H1 (cell line): ENCODE measurements around the gene ZNF91. TPM values are rescaled to one million over a fixed set of nuclear protein-coding genes. Genes with fewer than 3 reads are reported as not detected.

Source experiments
- CTCF ChIA-PET: fragments of 300-600 bp; sonication (Branson Sonifier 250); formaldehyde crosslinking; loops from one replicate; lab custom pipeline; 2021; ENCODE audit not compliant: partially characterized antibody; lab: Charles Lee
- POLR2A ChIA-PET: fragments of 300-600 bp; sonication (Branson Sonifier 250); formaldehyde crosslinking; loops from one replicate; lab custom pipeline; 2021; ENCODE audit warnings: inconsistent platforms; ENCODE audit not compliant: partially characterized antibody; lab: Charles Lee
- DNase-seq, 2 experiments: peaks; one replicate each; pipeline versions ENCODE4 v3.0.0 to v3.0.0-alpha.2; 2010 to 2022; ENCODE audit warnings: low spot score in 2 of 2, low read depth in 1 of 2, mixed read lengths in 1 of 2
- FAIRE-seq: peaks from 2 replicates; lab custom pipeline; 2011; peaks lifted over from hg19 to GRCh38; lab: Jason Lieb, UNC
- H2AFZ ChIP-seq: 2 replicates; pipeline ENCODE4 v1.8.1; 2012; ENCODE audit warnings: low read length, inconsistent platforms
- H2AK5ac ChIP-seq: 2 replicates; pipeline ENCODE4 v1.6.1; 2013; ENCODE audit warnings: low read depth, low read length
- H2BK120ac ChIP-seq: replicated peaks from 2 replicates; pipeline ENCODE3; 2013; ENCODE audit warnings: low read depth, low read length, inconsistent platforms
- H2BK12ac ChIP-seq: 2 replicates; pipeline ENCODE4 v1.6.1; 2013; ENCODE audit warnings: low read depth, low read length
- H2BK15ac ChIP-seq: 2 replicates; pipeline ENCODE4 v1.6.1; 2013; ENCODE audit warnings: low read length
- H2BK20ac ChIP-seq: 2 replicates; pipeline ENCODE4 v1.6.1; 2013; ENCODE audit warnings: low read length
- H2BK5ac ChIP-seq: 2 replicates; pipeline ENCODE4 v1.6.1; 2013; ENCODE audit warnings: low read depth, low read length
- H3K14ac ChIP-seq: 2 replicates; pipeline ENCODE4 v1.6.1; 2013; ENCODE audit warnings: inconsistent platforms; ENCODE audit not compliant: insufficient read length
- H3K18ac ChIP-seq: 2 replicates; pipeline ENCODE4 v1.6.1; 2013; ENCODE audit warnings: low read length; ENCODE audit errors: extremely low read depth
- H3K23ac ChIP-seq: 2 replicates; pipeline ENCODE4 v1.6.1; 2013; ENCODE audit warnings: inconsistent platforms; ENCODE audit not compliant: insufficient read length
- H3K23me2 ChIP-seq: 2 replicates; pipeline ENCODE4 v1.6.1; 2013; ENCODE audit warnings: low read depth, low read length
- H3K27ac ChIP-seq: 2 replicates; pipeline ENCODE4 v1.6.1; 2011; ENCODE audit warnings: low read depth, low read length, inconsistent platforms
- H3K27me3 ChIP-seq, 4 experiments: replicated peaks in 1 of 4; 1 replicate in 1 of 4; 2 replicates in 3 of 4; pipeline versions ENCODE4 v1.6.1 to v1.8.1; 2011 to 2013; ENCODE audit warnings: low read length in 3 of 4, mild to moderate bottlenecking in 3 of 4, inconsistent platforms in 2 of 4, mixed read lengths in 2 of 4, moderate library complexity in 1 of 4; ENCODE audit not compliant: control insufficient read depth in 3 of 4, insufficient read depth in 3 of 4; ENCODE audit errors: extremely low read depth in 1 of 4
- H3K36me3 ChIP-seq, 4 experiments: 2 replicates each; pipeline versions ENCODE4 v1.6.1 to v1.8.1; 2011 to 2013; ENCODE audit warnings: mild to moderate bottlenecking in 4 of 4, low read length in 3 of 4, moderate library complexity in 2 of 4, control low read depth in 1 of 4, inconsistent platforms in 1 of 4; ENCODE audit not compliant: insufficient read depth in 4 of 4, control insufficient read depth in 2 of 4
- H3K4ac ChIP-seq: replicated peaks from 2 replicates; pipeline ENCODE3; 2013; ENCODE audit warnings: low read length, low read depth, mixed read lengths, inconsistent platforms; ENCODE audit not compliant: insufficient read length
- H3K4me1 ChIP-seq, 4 experiments: replicated peaks in 1 of 4; 1 replicate in 1 of 4; 2 replicates in 3 of 4; pipeline versions ENCODE4 v1.6.1 to v1.8.1; 2011 to 2013; ENCODE audit warnings: low read length in 3 of 4, inconsistent platforms in 2 of 4, mixed read lengths in 1 of 4; ENCODE audit not compliant: insufficient read depth in 4 of 4, control insufficient read depth in 3 of 4
- H3K4me2 ChIP-seq, 2 experiments: 2 replicates each; pipeline versions ENCODE4 v1.6.1 to v1.8.1; 2011 to 2013; ENCODE audit warnings: low read depth in 2 of 2, low read length in 2 of 2, control low read depth in 1 of 2, inconsistent platforms in 1 of 2, mild to moderate bottlenecking in 1 of 2; ENCODE audit not compliant: insufficient read depth in 1 of 2
- H3K4me3 ChIP-seq, 4 experiments: fragments of 200-600, 300-600 bp in 1 of 4; sonication (generic), shearing (Covaris generic), sonication (Bioruptor Twin) in 1 of 4; 2 replicates each; pipeline versions ENCODE4 v1.5.1 to v1.8.1; 2011 to 2016; ENCODE audit warnings: low read length in 4 of 4, low read depth in 3 of 4, control low read depth in 2 of 4, inconsistent platforms in 2 of 4, mild to moderate bottlenecking in 2 of 4, mixed read lengths in 1 of 4, moderate library complexity in 1 of 4; ENCODE audit not compliant: insufficient read depth in 2 of 4; ENCODE audit errors: extremely low read depth in 1 of 4
- H3K56ac ChIP-seq: replicated peaks from 2 replicates; pipeline ENCODE3; 2013; ENCODE audit warnings: low read depth, mild to moderate bottlenecking, mixed read lengths, low read length, inconsistent platforms; ENCODE audit not compliant: insufficient read length
- H3K79me1 ChIP-seq: 2 replicates; pipeline ENCODE4 v1.6.1; 2013; ENCODE audit warnings: low read depth, low read length, control low read depth
- H3K79me2 ChIP-seq, 2 experiments: 2 replicates each; pipeline versions ENCODE4 v1.6.1 to v1.8.1; 2012 to 2013; ENCODE audit warnings: low read length in 2 of 2, mild to moderate bottlenecking in 2 of 2, inconsistent platforms in 1 of 2; ENCODE audit not compliant: insufficient read depth in 2 of 2, control insufficient read depth in 1 of 2
- H3K9ac ChIP-seq, 4 experiments: replicated peaks in 1 of 4; 1 replicate in 1 of 4; 2 replicates in 3 of 4; pipeline versions ENCODE4 v1.6.1 to v1.8.1; 2011 to 2013; ENCODE audit warnings: low read depth in 3 of 4, low read length in 3 of 4, control low read depth in 2 of 4, mild to moderate bottlenecking in 2 of 4, moderate library complexity in 2 of 4, inconsistent platforms in 1 of 4; ENCODE audit errors: extremely low read depth in 1 of 4
- H3K9me3 ChIP-seq, 2 experiments: 2 replicates each; pipeline versions ENCODE4 v1.6.1 to v1.8.1; 2012 to 2013; ENCODE audit warnings: mild to moderate bottlenecking in 2 of 2, moderate library complexity in 2 of 2, control low read depth in 1 of 2, inconsistent platforms in 1 of 2, low read depth in 1 of 2, low read length in 1 of 2, mixed read lengths in 1 of 2; ENCODE audit not compliant: insufficient read depth in 2 of 2
- H4K20me1 ChIP-seq, 2 experiments: replicated peaks in 1 of 2; 2 replicates each; pipeline versions ENCODE3 to v1.8.1; 2011 to 2013; ENCODE audit warnings: inconsistent platforms in 2 of 2, low read length in 2 of 2, mild to moderate bottlenecking in 1 of 2; ENCODE audit not compliant: insufficient read depth in 2 of 2, control insufficient read depth in 1 of 2
- H4K5ac ChIP-seq: 2 replicates; pipeline ENCODE4 v1.6.1; 2013; ENCODE audit warnings: low read length, low read depth, mixed read lengths, inconsistent platforms; ENCODE audit not compliant: insufficient read length
- H4K8ac ChIP-seq: 2 replicates; pipeline ENCODE4 v1.8.0; 2013; ENCODE audit warnings: mild to moderate bottlenecking, moderate library complexity, low read length, inconsistent platforms; ENCODE audit not compliant: insufficient read depth; ENCODE audit errors: extremely low read depth
- H4K91ac ChIP-seq: replicated peaks from 2 replicates; pipeline ENCODE3; 2013; ENCODE audit warnings: low read length, mixed read lengths, inconsistent platforms; ENCODE audit not compliant: insufficient read length
- CHD1 ChIP-seq: IDR thresholded peaks from 2 replicates; pipeline ENCODE4 v1.6.1; 2012; ENCODE audit warnings: low read depth, low read length, improper control_type of control experiment
- SAP30 ChIP-seq: fragments of 300-600 bp; sonication (generic); IDR thresholded peaks from 2 replicates; pipeline ENCODE4 v1.7.1; 2012; ENCODE audit warnings: low read length, moderate library complexity, mild to moderate bottlenecking, inconsistent platforms; ENCODE audit not compliant: insufficient read depth, insufficient replicate concordance
- TAF1 ChIP-seq: IDR thresholded peaks from 2 replicates; pipeline ENCODE4 v1.6.1; 2011; ENCODE audit warnings: mild to moderate bottlenecking, low read depth, low read length
- WGBS, 2 experiments: shearing (Covaris generic) in 1 of 2; methylation state at CpG; one replicate each; pipeline versions ENCODE4 v1.1.6 to v1.1.7; 2013 to 2015; ENCODE audit warnings: low lambda C conversion rate in 2 of 2, mixed read lengths in 2 of 2, inconsistent platforms in 1 of 2, low coverage in 1 of 2, missing lambda C conversion rate in 1 of 2; ENCODE audit not compliant: insufficient replicate concordance in 2 of 2, insufficient coverage in 1 of 2, insufficient read length in 1 of 2; ENCODE audit errors: extremely low coverage in 1 of 2, missing lambda C conversion rate in 1 of 2; 5-methylcytosine and 5-hydroxymethylcytosine counted together
- polyA plus RNA-seq, 7 experiments: library from polyadenylated mRNA; depleted of rRNA in 3 of 7; stranded (reverse) in 5 of 7; unstranded in 2 of 7; fragments of >200 nt in 5 of 7; fragments of 200-250 nt in 2 of 7; gene quantifications; 1 replicate in 5 of 7; 2 replicates in 1 of 7; 4 replicates in 1 of 7; pipeline versions ENCODE4 v1.2.1 to v1.2.3, GENCODE V29; 2011 to 2013; ENCODE audit warnings: missing spikeins in 2 of 7, mixed read lengths in 2 of 7
- total RNA-seq: library from RNA; stranded (reverse); fragmentation: NEBNext Ultra II Directional; extraction: Animal tissue kit (Norgen Biotek cat#: 25700); gene quantifications from 2 replicates; pipeline ENCODE4 v1.2.1, GENCODE V29; 2021

Gene ZNF91
- total and polyA plus RNA-seq, 2 of the 8 experiments (the other 6 are each of a cell fraction or from before 2014, with no cell fraction given): 16.5 to 35.1 TPM

DNA sequence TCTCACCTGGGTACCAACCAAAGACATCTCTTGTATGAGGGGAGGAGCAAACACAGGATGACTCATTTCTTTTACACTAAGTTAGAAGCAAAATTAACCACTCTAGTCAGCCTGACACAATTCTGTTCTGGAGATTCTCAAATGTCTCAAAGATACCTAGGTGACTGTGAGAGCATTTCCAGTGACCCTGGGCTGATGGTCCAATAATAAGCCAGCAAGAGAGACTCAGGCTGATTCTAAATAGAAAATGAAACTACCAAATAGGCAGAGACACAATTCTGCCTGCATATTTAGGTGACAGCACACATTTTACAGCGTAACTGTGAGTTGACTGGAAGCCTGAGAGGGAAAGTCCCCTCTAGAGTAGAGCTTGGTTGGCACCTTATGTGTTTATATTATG is 16.3 kb downstream of the ZNF91 start:
- Histone ChIP-seq H4K5ac (no peak overlapping the region), H2BK20ac (no peak overlapping the region), H4K20me1 (peaks cover 0 to 2% of the 10 kb centered on the region in 2 experiments), H3K4ac (no peak overlapping the region), H3K18ac (no peak overlapping the region), H2AK5ac (no peak overlapping the region), H3K4me1 (no peaks in the 10 kb centered on the region), H4K91ac (no peak overlapping the region), H2AFZ (no peak overlapping the region), H3K79me1 (no peaks in the 10 kb centered on the region), H3K56ac (no peak overlapping the region), H3K9ac (no peak overlapping the region), H3K23ac (no peak overlapping the region), H2BK5ac (no peak overlapping the region), H4K8ac (no peak overlapping the region), H3K27me3 (no peaks in the 10 kb centered on the region), H3K27ac (no peak overlapping the region), H2BK120ac (no peak overlapping the region), H3K14ac (no peak overlapping the region), H3K4me2 (no peak overlapping the region), H3K79me2 (peaks cover 3 to 81% of the 10 kb centered on the region in 2 experiments; a peak in 3 of 4 replicates), H3K23me2 (no peaks in the 10 kb centered on the region), H2BK12ac (no peak overlapping the region), H3K4me3 (no peak overlapping the region), H3K9me3 (0 out of 4 replicates have a peak, but pooled peaks cover 0 to 4% of the 10 kb centered on the region in 2 experiments), H3K36me3 (peaks cover 0 to 5% (median 2%) of the 10 kb centered on the region in 4 experiments; a peak in 4 of 8 replicates), H2BK15ac (no peak overlapping the region)
- FAIRE-seq (no peak), DNase-seq (no peak)
- CTCF ChIA-PET: no interaction called here
- 96% methylated on average over 1 of the region's 1 CpG; no CpG with 5 or more reads in 1 of the 2 experiments for WGBS, 2 experiments
- POLR2A ChIA-PET: interaction anchor here (1.2 to 1.6 kb wide), 2 partner anchors 16 to 421 kb away, joined by 4 to 5 read pairs; partner anchors contain the start of gene ZNF91
- TF ChIP-seq CHD1 (no peak), SAP30 (no peak), TAF1 (no peak)
